Left ventricle myocardium inferior (tissue), 1 donor: Measurements from ENCODE around the gene TAB2. TPM values are rescaled to one million over a fixed set of nuclear protein-coding genes. Genes with fewer than 3 reads are reported as not detected.

Experiments
- DNase-seq: peaks from one replicate; pipeline ENCODE4 v3.0.0-alpha.2; 2020
- H3K27ac ChIP-seq: fragments of 200-600 bp; replicated peaks from 2 replicates; pipeline ENCODE4 v1.8.0; 2021
- H3K27me3 ChIP-seq: fragments of 200-600 bp; 2 replicates; pipeline ENCODE4 v1.8.0; 2021; ENCODE audit warnings: low read depth
- H3K36me3 ChIP-seq: fragments of 200-600 bp; 2 replicates; pipeline ENCODE4 v1.8.0; 2021
- H3K4me1 ChIP-seq: fragments of 200-600 bp; 2 replicates; pipeline ENCODE4 v1.8.0; 2021
- H3K4me3 ChIP-seq: fragments of 200-600 bp; 2 replicates; pipeline ENCODE4 v1.8.0; 2021; ENCODE audit warnings: mild to moderate bottlenecking, moderate library complexity
- H3K9me3 ChIP-seq: fragments of 200-600 bp; replicated peaks from 2 replicates; pipeline ENCODE4 v1.8.0; 2021
- CTCF ChIP-seq: fragments of 200-600 bp; IDR thresholded peaks from 2 replicates; pipeline ENCODE4 v1.8.0; 2021; ENCODE audit warnings: antibody characterized with exemption, mild to moderate bottlenecking, borderline replicate concordance
- intact Hi-C: fragments of 100-400 bp; cut with micrococcal nuclease; formaldehyde crosslinking; loops from one replicate; pipeline ENCODE4 v1.11.0; 2022
- total RNA-seq: library from RNA; stranded (reverse); fragmentation: NEBNext Ultra II Directional; extraction: Animal tissue kit (Norgen Biotek cat#: 25700); gene quantifications from one replicate; pipeline ENCODE4 v1.2.1, GENCODE V29; 2021
- donor health status: DM: no; HTN: yes; CAD: no; lungs with severe emphysema.

Gene TAB2
- total RNA-seq, 1 donor from 2014 or later, result 56.7 TPM

GRCh38 chr6:149323353-149323752 is 5.8 kb downstream of the TAB2 start:
- peak overlapping the region; percentile 20 for H3K27ac ChIP-seq
- no peak for DNase-seq
- no peaks in the 10 kb centered on the region for H3K36me3 ChIP-seq
- no peak overlapping the region for H3K4me3 ChIP-seq
- no peaks in the 10 kb centered on the region for H3K9me3 ChIP-seq
- H3K4me1 ChIP-seq, result peaks cover 88% of the 10 kb centered on the region
- intact Hi-C loops, result no loop called here
- no peaks in the 10 kb centered on the region for H3K27me3 ChIP-seq
- no peak for TF ChIP-seq CTCF

GRCh38 chr6:149323925-149324324 is 6.4 kb downstream of the TAB2 start:
- H3K27ac ChIP-seq, result peak overlapping the region; percentile 20

GRCh38 chr6:149324428-149324827 is 6.9 kb downstream of the TAB2 start:
- Histone ChIP-seq H3K36me3 (no peaks in the 10 kb centered on the region), H3K27me3 (no peaks in the 10 kb centered on the region), H3K27ac (peak overlapping the region; percentile 20), H3K4me1 (peaks cover 88% of the 10 kb centered on the region), H3K9me3 (no peaks in the 10 kb centered on the region), H3K4me3 (no peak overlapping the region)
- DNase-seq, result no peak
- no peak for TF ChIP-seq CTCF
- intact Hi-C loops, result no loop called here

More at GRCh38 chr6:149323925-149324324, 6.4 kb downstream of the TAB2 start:
- Histone ChIP-seq H3K4me3 (no peak overlapping the region), H3K4me1 (peaks cover 88% of the 10 kb centered on the region), H3K27me3 (no peaks in the 10 kb centered on the region), H3K36me3 (no peaks in the 10 kb centered on the region), H3K9me3 (no peaks in the 10 kb centered on the region)
- intact Hi-C loops, result no loop called here
- no peak for DNase-seq
- TF ChIP-seq CTCF, result no peak

- Histone ChIP-seq H3K4me3 (no peak overlapping the region), H3K36me3 (no peaks in the 10 kb centered on the region), H3K27me3 (no peaks in the 10 kb centered on the region), H3K27ac (no peak overlapping the region), H3K4me1 (peaks cover 88% of the 10 kb centered on the region), H3K9me3 (no peaks in the 10 kb centered on the region)
- DNase-seq, result no peak
- intact Hi-C loops, result no loop called here
- no peak for TF ChIP-seq CTCF
Observed at GRCh38 chr6:149325648-149326236, 8.2 kb downstream of the TAB2 start.

- no peak for DNase-seq
- TF ChIP-seq CTCF, result no peak
- Histone ChIP-seq H3K36me3 (no peaks in the 10 kb centered on the region), H3K4me3 (no peak overlapping the region), H3K9me3 (no peaks in the 10 kb centered on the region), H3K27ac (no peak overlapping the region), H3K4me1 (peaks cover 93% of the 10 kb centered on the region), H3K27me3 (no peaks in the 10 kb centered on the region)
- intact Hi-C loops, result no loop called here
Observed at GRCh38 chr6:149327638-149328037, 10.1 kb downstream of the TAB2 start.
